Right atrium auricular region (tissue), 2 donors: Measurements from ENCODE around the gene TTC7B. TPM values are rescaled to one million over a fixed set of nuclear protein-coding genes. Genes with fewer than 3 reads are reported as not detected.

Source experiments
- DNase-seq: peaks from one replicate; pipeline ENCODE4 v3.0.0-alpha.2; 2019; ENCODE audit warnings: low spot score
- H3K27ac ChIP-seq, 2 donors: fragments of 200-600 bp; sonication (generic); 1 replicate in 1 of 2; 2 replicates in 1 of 2; pipeline ENCODE4 v1.5.1; 2016 to 2019
- H3K27me3 ChIP-seq, 2 donors: fragments of 200-600 bp; sonication (generic); one replicate each; pipeline versions ENCODE4 v1.5.1 to v1.6.0; 2017 to 2019
- H3K36me3 ChIP-seq: fragments of 200-600 bp; sonication (generic); one replicate; pipeline ENCODE4 v1.5.1; 2016
- H3K4me1 ChIP-seq, 2 donors: fragments of 200-600 bp; sonication (generic); one replicate each; pipeline versions ENCODE4 v1.5.1 to v1.6.0; 2017 to 2019
- H3K4me3 ChIP-seq, 2 donors: fragments of 200-600 bp; sonication (generic); 1 replicate in 1 of 2; 2 replicates in 1 of 2; pipeline ENCODE4 v1.5.1; 2017 to 2019; ENCODE audit warnings: mild to moderate bottlenecking in 1 of 2, moderate library complexity in 1 of 2
- H3K9me3 ChIP-seq, 2 donors: fragments of 200-600 bp; sonication (generic); one replicate each; pipeline ENCODE4 v1.5.1; 2019
- total RNA-seq, 2 donors: library from RNA; depleted of rRNA; stranded (reverse); fragments of >200 nt; gene quantifications; one replicate each; pipeline ENCODE4 v1.1.0, GENCODE V29; 2016
- TF ChIP-seq, protein P1 (sequence below), 2 donors: fragments of 200-600 bp; sonication (generic); IDR thresholded peaks; one replicate each; pipeline ENCODE4 v1.5.1; 2019; ENCODE audit warnings: antibody characterized with exemption in 2 of 2

TTC7B gene
- total RNA-seq, 2 donors from 2014 or later: 45.5 to 57.3 TPM

DNA sequence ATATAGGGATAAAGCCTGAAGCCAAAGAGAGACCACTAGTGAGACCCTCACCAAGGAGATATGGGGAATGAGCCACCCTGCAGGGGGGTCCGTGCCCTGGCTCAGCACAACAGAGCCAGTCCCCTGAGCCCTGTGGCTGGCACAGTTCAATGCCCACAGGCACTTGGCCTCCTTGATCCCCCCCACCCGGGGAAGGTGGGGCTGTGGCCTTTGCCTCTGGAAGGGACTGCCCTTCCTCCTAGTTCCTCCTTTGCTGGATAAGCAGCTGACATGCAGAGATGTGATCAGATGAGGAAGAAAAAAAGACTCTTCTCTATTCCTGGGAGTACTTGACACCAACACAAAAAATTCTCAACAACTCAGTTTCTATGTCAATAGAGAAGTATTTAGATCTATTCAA, 19.9 kb downstream of the TTC7B start:
- TF ChIP-seq, protein P1, sequence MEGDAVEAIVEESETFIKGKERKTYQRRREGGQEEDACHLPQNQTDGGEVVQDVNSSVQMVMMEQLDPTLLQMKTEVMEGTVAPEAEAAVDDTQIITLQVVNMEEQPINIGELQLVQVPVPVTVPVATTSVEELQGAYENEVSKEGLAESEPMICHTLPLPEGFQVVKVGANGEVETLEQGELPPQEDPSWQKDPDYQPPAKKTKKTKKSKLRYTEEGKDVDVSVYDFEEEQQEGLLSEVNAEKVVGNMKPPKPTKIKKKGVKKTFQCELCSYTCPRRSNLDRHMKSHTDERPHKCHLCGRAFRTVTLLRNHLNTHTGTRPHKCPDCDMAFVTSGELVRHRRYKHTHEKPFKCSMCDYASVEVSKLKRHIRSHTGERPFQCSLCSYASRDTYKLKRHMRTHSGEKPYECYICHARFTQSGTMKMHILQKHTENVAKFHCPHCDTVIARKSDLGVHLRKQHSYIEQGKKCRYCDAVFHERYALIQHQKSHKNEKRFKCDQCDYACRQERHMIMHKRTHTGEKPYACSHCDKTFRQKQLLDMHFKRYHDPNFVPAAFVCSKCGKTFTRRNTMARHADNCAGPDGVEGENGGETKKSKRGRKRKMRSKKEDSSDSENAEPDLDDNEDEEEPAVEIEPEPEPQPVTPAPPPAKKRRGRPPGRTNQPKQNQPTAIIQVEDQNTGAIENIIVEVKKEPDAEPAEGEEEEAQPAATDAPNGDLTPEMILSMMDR (IDR thresholded peaks at IDR 0.05): no peak
- Histone ChIP-seq H3K27ac (no peak overlapping the region), H3K27me3 (no peaks in the 10 kb centered on the region), H3K36me3 (no peaks in the 10 kb centered on the region), H3K4me3 (no peak overlapping the region), H3K9me3 (no peaks in the 10 kb centered on the region), H3K4me1 (peaks cover 0 to 13% of the 10 kb centered on the region in 2 donors)
- no peak for DNase-seq

DNA sequence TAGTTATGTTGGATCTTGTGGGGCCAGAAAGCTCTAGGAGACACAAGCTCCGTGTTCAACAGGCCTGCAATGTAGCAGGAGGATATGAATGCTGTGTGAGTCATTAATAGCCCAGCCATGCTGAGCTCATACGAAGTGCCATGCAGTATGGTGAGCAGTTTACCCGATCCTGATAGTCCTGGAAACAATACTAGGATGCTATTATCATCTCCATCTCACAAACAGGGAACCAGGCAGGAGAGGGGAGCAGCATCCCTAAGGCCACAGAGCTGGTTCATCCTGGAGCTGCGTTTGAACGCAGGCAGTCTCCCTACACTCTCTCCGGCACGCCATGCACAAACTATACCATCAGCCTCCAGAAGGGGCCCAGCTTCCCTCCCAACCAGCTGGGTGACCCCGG, 20.5 kb downstream of the TTC7B start:
- DNase-seq: no peak
- no peaks in the 10 kb centered on the region for H3K36me3 ChIP-seq
- H3K27ac ChIP-seq: no peak overlapping the region
- H3K9me3 ChIP-seq: no peaks in the 10 kb centered on the region
- H3K4me1 ChIP-seq: peaks cover 0 to 13% of the 10 kb centered on the region in 2 donors
- no peak overlapping the region for H3K4me3 ChIP-seq
- TF ChIP-seq, protein P1 (IDR thresholded peaks at IDR 0.05): no peak
- no peaks in the 10 kb centered on the region for H3K27me3 ChIP-seq

DNA sequence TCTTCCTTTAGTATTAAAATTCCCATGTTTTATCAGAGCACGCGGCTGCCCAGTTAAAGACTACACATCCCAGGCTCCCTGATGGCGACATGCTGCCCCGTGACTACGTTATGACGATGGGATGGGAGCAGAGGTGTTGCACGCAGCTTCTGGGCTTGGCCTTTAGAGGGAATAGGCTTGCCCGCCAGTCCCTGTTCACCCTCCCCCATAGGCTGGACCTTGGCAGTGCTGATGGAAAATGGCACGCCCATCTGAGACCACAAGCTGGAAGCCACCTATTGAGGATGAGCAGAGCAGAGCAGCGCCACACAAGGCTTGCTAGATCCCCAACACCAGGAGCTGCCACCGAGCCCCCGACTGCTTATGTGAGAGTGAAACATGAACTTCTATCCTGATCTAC, 24.7 kb downstream of the TTC7B start:
- no peaks in the 10 kb centered on the region for H3K9me3 ChIP-seq
- TF ChIP-seq, protein P1 (IDR thresholded peaks at IDR 0.05): no peak
- no peaks in the 10 kb centered on the region for H3K27me3 ChIP-seq
- no peak for DNase-seq
- no peak overlapping the region for H3K27ac ChIP-seq
- no peaks in the 10 kb centered on the region for H3K36me3 ChIP-seq
- H3K4me1 ChIP-seq: peaks cover 0 to 10% of the 10 kb centered on the region in 2 donors
- H3K4me3 ChIP-seq: no peak overlapping the region

DNA sequence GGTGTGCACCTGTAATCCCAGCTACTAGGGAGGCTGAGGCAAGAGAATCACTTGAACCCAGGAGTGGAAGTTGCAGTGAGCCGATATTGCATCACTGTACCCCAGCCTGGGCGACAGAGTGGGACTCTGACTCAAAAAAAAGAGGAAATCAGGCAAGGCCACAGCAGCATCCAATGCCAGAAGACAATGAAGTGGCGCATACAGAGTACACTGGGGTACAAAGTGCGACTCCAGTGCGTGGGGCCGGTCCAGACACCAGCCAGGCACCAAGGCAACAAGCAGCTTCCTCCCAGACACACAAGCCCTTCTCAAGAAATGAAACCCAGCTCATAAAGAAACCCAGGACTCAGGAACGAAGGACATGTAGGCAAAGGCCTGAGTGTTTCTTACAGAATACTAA, 28.2 kb downstream of the TTC7B start:
- DNase-seq: no peak
- H3K27ac ChIP-seq: no peak overlapping the region
- H3K4me3 ChIP-seq: no peak overlapping the region
- TF ChIP-seq, protein P1 (IDR thresholded peaks at IDR 0.05): no peak
- no peaks in the 10 kb centered on the region for H3K4me1 ChIP-seq
- peaks cover 12% of the 10 kb centered on the region for H3K36me3 ChIP-seq
- H3K9me3 ChIP-seq: no peaks in the 10 kb centered on the region
- H3K27me3 ChIP-seq: no peaks in the 10 kb centered on the region

DNA sequence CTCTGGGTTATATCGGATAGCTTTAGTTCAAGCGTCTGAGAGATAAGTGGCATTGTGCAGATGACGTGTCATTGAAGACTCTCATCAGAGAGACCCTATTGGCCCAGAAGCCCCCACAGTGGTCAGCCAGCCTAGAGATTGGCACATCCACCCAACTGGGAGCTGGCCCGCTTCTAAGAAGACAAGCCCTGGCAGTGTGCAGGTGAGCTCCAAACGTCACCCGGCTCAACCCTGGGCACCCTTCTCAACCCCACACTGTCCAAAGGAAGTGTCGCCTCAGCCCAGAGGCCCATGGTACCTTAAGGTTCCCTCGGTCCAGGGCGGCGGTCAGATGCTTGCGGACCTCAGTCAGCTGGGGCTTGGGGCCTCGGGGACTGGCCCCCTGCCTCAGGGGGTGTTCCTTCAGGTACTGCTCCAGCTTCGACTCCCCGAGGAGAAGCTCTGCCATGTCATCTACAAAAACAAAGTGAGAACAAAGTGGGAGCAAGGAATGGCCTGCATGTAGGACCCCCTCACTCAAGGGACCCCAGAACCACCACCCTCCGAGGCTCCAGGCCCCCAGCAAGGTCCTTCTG, 30.3 kb downstream of the TTC7B start:
- no peaks in the 10 kb centered on the region for H3K27me3 ChIP-seq
- H3K36me3 ChIP-seq: peaks cover 12% of the 10 kb centered on the region
- TF ChIP-seq, protein P1 (IDR thresholded peaks at IDR 0.05): no peak

GRCh38 chr14:90785471-90785870, 30.8 kb downstream of the TTC7B start:
- H3K27ac ChIP-seq: no peak overlapping the region
- H3K4me3 ChIP-seq: no peak overlapping the region
- no peaks in the 10 kb centered on the region for H3K27me3 ChIP-seq
- H3K9me3 ChIP-seq: no peaks in the 10 kb centered on the region
- TF ChIP-seq, protein P1 (IDR thresholded peaks at IDR 0.05): peak in 1 of 2 donors; percentile 14
- no peaks in the 10 kb centered on the region for H3K4me1 ChIP-seq
- peaks cover 12% of the 10 kb centered on the region for H3K36me3 ChIP-seq
- DNase-seq: peak; percentile 82

More for the DNA sequence above, 30.3 kb downstream of the TTC7B start:
- H3K4me1 ChIP-seq: no peaks in the 10 kb centered on the region
- no peaks in the 10 kb centered on the region for H3K9me3 ChIP-seq
- H3K27ac ChIP-seq: no peak overlapping the region
- no peak for DNase-seq
- no peak overlapping the region for H3K4me3 ChIP-seq
